Midbrain (tissue), 1 donor: ENCODE measurements around the gene SNRNP70.
"Not testable (repeated sequence)": the region's sequence is repeated elsewhere in the genome, so short reads cannot be mapped to it uniquely, and the experiment has no call there.

Source experiments
- DNase-seq: peaks from one replicate; lab custom pipeline; 2025; lab: John Stamatoyannopoulos, UW

Gene SNRNP70

GRCh38 chr19:49085020-49085867 lies at the start of gene SNRNP70:
TSS of gene SNRNP70 (plus strand) at chr19:49085451. CDS start at chr19:49086415, 964 bp downstream.
- peak; percentile 99 for DNase-seq

GRCh38 chr19:49036815-49037214 lies 48.4 kb upstream of the SNRNP70 start, which contains the start of gene CGB1:
TSS of gene CGB1 (minus strand) at chr19:49036895. CDS start at chr19:49036711, 184 bp downstream.
- DNase-seq, result not testable (repeated sequence)

- DNase-seq, result not testable (repeated sequence)
Observed at GRCh38 chr19:49038111-49038510, 47.1 kb upstream of the SNRNP70 start.

GRCh38 chr19:49038557-49039276 lies 46.5 kb upstream of the SNRNP70 start:
- not testable (repeated sequence) for DNase-seq

GRCh38 chr19:49039736-49040135 lies 45.5 kb upstream of the SNRNP70 start:
- not testable (repeated sequence) for DNase-seq

- no peak for DNase-seq
Observed at GRCh38 chr19:49042177-49042576, 43.1 kb upstream of the SNRNP70 start.

- not testable (repeated sequence) for DNase-seq
Observed at GRCh38 chr19:49042666-49043065, 42.6 kb upstream of the SNRNP70 start.

- DNase-seq, result not testable (repeated sequence)
Observed at GRCh38 chr19:49043548-49043947, 41.7 kb upstream of the SNRNP70 start, which contains the start of gene CGB5. TSS of gene CGB5 (plus strand) at chr19:49043848. CDS start at chr19:49044210, 362 bp downstream.

- DNase-seq, result not testable (repeated sequence)
Observed at GRCh38 chr19:49049011-49049410, 36.2 kb upstream of the SNRNP70 start, which contains the start of gene CGB8. TSS of gene CGB8 (minus strand) at chr19:49049111. CDS start at chr19:49048739, 372 bp downstream.

- not testable (repeated sequence) for DNase-seq
Observed at GRCh38 chr19:49049834-49050233, 35.4 kb upstream of the SNRNP70 start.

GRCh38 chr19:49050376-49051033 lies 34.7 kb upstream of the SNRNP70 start:
- not testable (repeated sequence) for DNase-seq

GRCh38 chr19:49056101-49056901 lies 28.9 kb upstream of the SNRNP70 start:
- peak; percentile 44 for DNase-seq

- not testable (repeated sequence) for DNase-seq
Observed at GRCh38 chr19:49056902-49057596, 28.2 kb upstream of the SNRNP70 start.

GRCh38 chr19:49057636-49058234 lies 27.5 kb upstream of the SNRNP70 start, which contains the start of gene CGB7:
TSS of gene CGB7 (minus strand) at chr19:49057749. CDS start at chr19:49055375, 2,374 bp downstream.
- no peak for DNase-seq

GRCh38 chr19:49058562-49058961 lies 26.7 kb upstream of the SNRNP70 start:
- no peak for DNase-seq

- no peak for DNase-seq
Observed at GRCh38 chr19:49059053-49059452, 26.2 kb upstream of the SNRNP70 start.

GRCh38 chr19:49061000-49061399 lies 24.3 kb upstream of the SNRNP70 start:
- DNase-seq, result no peak

- DNase-seq, result no peak
Observed at GRCh38 chr19:49061445-49061844, 23.8 kb upstream of the SNRNP70 start.

- DNase-seq, result no peak
Observed at GRCh38 chr19:49064029-49064629, 21.1 kb upstream of the SNRNP70 start.
